Esophagus (tissue), 2 donors: ENCODE measurements around the gene CHRM2. TPM values are rescaled to one million over a fixed set of nuclear protein-coding genes. Genes with fewer than 3 reads are reported as not detected.

Experiments used
- H3K27ac ChIP-seq, 2 donors: one replicate each; pipeline ENCODE4 v1.5.1; 2013; ENCODE audit warnings: low read depth in 2 of 2, mild to moderate bottlenecking in 2 of 2, inconsistent platforms in 1 of 2, low read length in 1 of 2, moderate library complexity in 1 of 2
- H3K27me3 ChIP-seq, 2 donors: one replicate each; pipeline ENCODE4 v1.6.1; 2013; ENCODE audit warnings: low read length in 2 of 2, control low read depth in 1 of 2, mild to moderate bottlenecking in 1 of 2; ENCODE audit not compliant: insufficient read depth in 2 of 2, control insufficient read depth in 1 of 2
- H3K36me3 ChIP-seq, 2 donors: one replicate each; pipeline ENCODE4 v1.6.1; 2013; ENCODE audit warnings: low read length in 1 of 2; ENCODE audit not compliant: control insufficient read depth in 2 of 2, insufficient read depth in 2 of 2
- H3K4me1 ChIP-seq, 2 donors: one replicate each; pipeline ENCODE4 v1.6.1; 2013; ENCODE audit warnings: low read length in 1 of 2; ENCODE audit not compliant: control insufficient read depth in 2 of 2, insufficient read depth in 2 of 2
- H3K4me3 ChIP-seq, 2 donors: one replicate each; pipeline ENCODE4 v1.5.1; 2013; ENCODE audit warnings: low read length in 2 of 2, mild to moderate bottlenecking in 2 of 2, low read depth in 1 of 2, moderate library complexity in 1 of 2
- H3K9me3 ChIP-seq, 2 donors: one replicate each; pipeline ENCODE4 v1.6.1; 2013; ENCODE audit warnings: mild to moderate bottlenecking in 2 of 2, low read depth in 1 of 2, low read length in 1 of 2, moderate library complexity in 1 of 2; ENCODE audit not compliant: control insufficient read depth in 2 of 2, insufficient read depth in 1 of 2
- WGBS, 2 donors: extraction: QIAGEN DNeasy Blood & Tissue Kit; methylation state at CpG; one replicate each; pipeline ENCODE4 v1.1.7; 2013; 5-methylcytosine and 5-hydroxymethylcytosine counted together
- polyA plus RNA-seq, 2 donors: library from polyadenylated mRNA; stranded (reverse); fragments of 200-250 nt; gene quantifications; one replicate each; pipeline ENCODE4 v1.2.3, GENCODE V29; 2013
- donor health status: healthy with polysubstance abuse.
- donor health status: Bipolar disorder and iron deficiency.

CHRM2 gene
- polyA plus RNA-seq, 2 donors: 0.04 to 0.12 TPM

DNA sequence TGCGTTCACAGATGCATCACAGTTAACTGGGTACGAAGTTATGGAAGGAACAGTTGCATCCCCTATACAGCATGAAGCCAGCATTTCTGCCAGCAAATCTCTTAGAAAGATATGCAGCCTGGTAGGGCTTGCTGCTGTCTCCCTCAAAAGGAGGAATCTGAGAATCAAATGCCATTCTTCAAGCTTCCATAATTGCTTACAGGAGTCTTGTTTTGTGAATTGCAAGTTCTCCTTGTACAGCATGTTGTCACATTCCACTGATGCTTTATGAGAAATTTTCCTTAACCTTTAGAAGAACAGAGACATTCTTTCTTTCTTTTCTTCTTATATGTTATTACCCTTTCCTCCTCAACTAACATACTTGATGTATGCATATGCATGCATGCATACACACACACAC is 134.6 kb downstream of the CHRM2 start:
- Histone ChIP-seq H3K4me3 (no peak overlapping the region), H3K36me3 (no peaks in the 10 kb centered on the region), H3K27me3 (no peaks in the 10 kb centered on the region), H3K27ac (no peak overlapping the region), H3K4me1 (no peaks in the 10 kb centered on the region), H3K9me3 (no peaks in the 10 kb centered on the region)
- 79 to 89% methylated on average over 2 of the region's 2 CpGs for WGBS, 2 donors

GRCh38 chr7:137003566-137003965 is 135.1 kb downstream of the CHRM2 start:
- Histone ChIP-seq H3K9me3 (no peaks in the 10 kb centered on the region), H3K27ac (no peak overlapping the region), H3K27me3 (no peaks in the 10 kb centered on the region), H3K4me3 (no peak overlapping the region), H3K4me1 (no peaks in the 10 kb centered on the region), H3K36me3 (no peaks in the 10 kb centered on the region)
- 61 to 70% methylated on average over 2 of the region's 2 CpGs for WGBS, 2 donors

DNA sequence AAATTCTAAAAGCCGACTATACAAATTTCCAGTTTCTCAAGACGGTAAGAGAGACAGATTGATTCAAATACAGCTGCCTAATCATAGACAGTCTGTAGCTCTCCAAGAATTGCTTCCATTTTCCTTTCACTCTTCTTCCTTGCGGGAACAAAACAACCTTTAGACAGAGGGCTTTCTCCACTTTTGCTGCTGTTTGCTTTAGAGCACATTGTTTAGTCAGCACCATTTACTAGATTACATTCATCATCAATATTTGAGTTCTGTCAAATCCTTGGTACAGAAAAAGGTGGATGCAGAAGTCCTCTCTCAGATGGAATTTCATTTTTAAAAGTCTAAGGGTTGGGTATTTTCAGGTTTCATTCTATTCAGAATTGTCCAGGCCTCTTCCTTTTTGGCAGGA is 137.4 kb downstream of the CHRM2 start:
- H3K4me3 ChIP-seq: no peak overlapping the region
- no peaks in the 10 kb centered on the region for H3K4me1 ChIP-seq
- no peaks in the 10 kb centered on the region for H3K9me3 ChIP-seq
- H3K27ac ChIP-seq: no peak overlapping the region
- 49 to 60% methylated on average over 3 of the region's 3 CpGs for WGBS, 2 donors
- H3K36me3 ChIP-seq: no peaks in the 10 kb centered on the region
- H3K27me3 ChIP-seq: no peaks in the 10 kb centered on the region

- H3K4me1 ChIP-seq: no peaks in the 10 kb centered on the region
- H3K27ac ChIP-seq: no peak overlapping the region
- H3K9me3 ChIP-seq: no peaks in the 10 kb centered on the region
- no peaks in the 10 kb centered on the region for H3K27me3 ChIP-seq
- 20 to 36% methylated on average over 1 of the region's 1 CpG for WGBS, 2 donors
- no peak overlapping the region for H3K4me3 ChIP-seq
- H3K36me3 ChIP-seq: no peaks in the 10 kb centered on the region
These were observed 137.8 kb downstream of the CHRM2 start for GRCh38 chr7:137006293-137006692.

- 61 to 65% methylated on average over 3 of the region's 3 CpGs for WGBS, 2 donors
- H3K36me3 ChIP-seq: no peaks in the 10 kb centered on the region
- H3K27ac ChIP-seq: no peak overlapping the region
- no peaks in the 10 kb centered on the region for H3K9me3 ChIP-seq
- no peaks in the 10 kb centered on the region for H3K4me1 ChIP-seq
- H3K27me3 ChIP-seq: no peaks in the 10 kb centered on the region
- no peak overlapping the region for H3K4me3 ChIP-seq
These were observed 138.7 kb downstream of the CHRM2 start for GRCh38 chr7:137007001-137007694.

- no peaks in the 10 kb centered on the region for H3K4me1 ChIP-seq
- no peak overlapping the region for H3K4me3 ChIP-seq
- no peaks in the 10 kb centered on the region for H3K36me3 ChIP-seq
- no peak overlapping the region for H3K27ac ChIP-seq
- no peaks in the 10 kb centered on the region for H3K27me3 ChIP-seq
- H3K9me3 ChIP-seq: no peaks in the 10 kb centered on the region
These were observed 141.0 kb downstream of the CHRM2 start for GRCh38 chr7:137009404-137009803.

DNA sequence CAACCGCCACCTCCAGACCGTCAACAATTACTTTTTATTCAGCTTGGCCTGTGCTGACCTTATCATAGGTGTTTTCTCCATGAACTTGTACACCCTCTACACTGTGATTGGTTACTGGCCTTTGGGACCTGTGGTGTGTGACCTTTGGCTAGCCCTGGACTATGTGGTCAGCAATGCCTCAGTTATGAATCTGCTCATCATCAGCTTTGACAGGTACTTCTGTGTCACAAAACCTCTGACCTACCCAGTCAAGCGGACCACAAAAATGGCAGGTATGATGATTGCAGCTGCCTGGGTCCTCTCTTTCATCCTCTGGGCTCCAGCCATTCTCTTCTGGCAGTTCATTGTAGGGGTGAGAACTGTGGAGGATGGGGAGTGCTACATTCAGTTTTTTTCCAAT is 146.6 kb downstream of the CHRM2 start:
- Histone ChIP-seq H3K36me3 (no peaks in the 10 kb centered on the region), H3K4me1 (no peaks in the 10 kb centered on the region), H3K9me3 (no peaks in the 10 kb centered on the region), H3K27me3 (no peaks in the 10 kb centered on the region), H3K4me3 (no peak overlapping the region), H3K27ac (no peak overlapping the region)
- WGBS, 2 donors: 94% methylated on average over 3 of the region's 3 CpGs

DNA sequence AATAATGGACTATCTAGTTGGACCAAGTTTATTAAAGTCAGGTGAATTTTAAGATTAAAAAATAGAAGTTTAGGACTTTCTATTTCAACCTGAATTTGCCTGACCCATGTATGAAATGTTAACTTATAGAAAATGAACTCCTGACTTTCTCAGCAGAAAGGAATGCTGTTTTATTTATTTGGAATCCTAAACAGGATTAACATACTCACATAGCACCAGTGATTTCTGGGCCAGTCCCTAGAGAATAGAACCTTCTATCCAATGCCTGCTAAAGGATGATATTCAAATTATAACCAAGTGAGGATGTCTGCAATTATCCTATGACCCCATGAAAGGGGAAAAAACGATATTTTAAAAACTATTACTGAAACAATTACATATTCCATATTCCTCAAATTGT is 148.8 kb downstream of the CHRM2 start:
- no peaks in the 10 kb centered on the region for H3K36me3 ChIP-seq
- no peaks in the 10 kb centered on the region for H3K4me1 ChIP-seq
- WGBS, 2 donors: 31 to 49% methylated on average over 1 of the region's 1 CpG
- H3K27ac ChIP-seq: no peak overlapping the region
- no peak overlapping the region for H3K4me3 ChIP-seq
- H3K9me3 ChIP-seq: no peaks in the 10 kb centered on the region
- H3K27me3 ChIP-seq: no peaks in the 10 kb centered on the region

DNA sequence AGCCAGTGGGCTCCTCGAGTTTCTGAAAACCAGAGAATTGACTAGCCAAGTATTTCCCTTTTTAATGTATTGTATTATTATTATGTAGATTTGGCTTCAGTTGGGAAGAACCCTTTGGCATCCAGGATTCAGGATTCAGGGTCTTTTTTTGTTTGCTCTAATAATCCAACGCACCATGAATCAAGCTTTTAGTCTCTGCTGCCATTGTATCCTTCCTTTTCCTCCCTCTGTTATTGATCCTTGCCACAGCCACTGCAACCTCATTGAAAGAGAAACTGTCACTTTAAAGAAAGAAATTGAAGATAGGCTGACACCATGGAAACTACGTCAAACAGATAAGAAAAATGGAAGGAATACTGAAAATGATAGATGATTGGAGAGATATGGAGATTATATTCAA is 150.0 kb downstream of the CHRM2 start:
- H3K27me3 ChIP-seq: no peaks in the 10 kb centered on the region
- H3K27ac ChIP-seq: no peak overlapping the region
- H3K4me3 ChIP-seq: no peak overlapping the region
- no peaks in the 10 kb centered on the region for H3K36me3 ChIP-seq
- no peaks in the 10 kb centered on the region for H3K9me3 ChIP-seq
- WGBS, 2 donors: 51 to 52% methylated on average over 3 of the region's 3 CpGs
- H3K4me1 ChIP-seq: no peaks in the 10 kb centered on the region

DNA sequence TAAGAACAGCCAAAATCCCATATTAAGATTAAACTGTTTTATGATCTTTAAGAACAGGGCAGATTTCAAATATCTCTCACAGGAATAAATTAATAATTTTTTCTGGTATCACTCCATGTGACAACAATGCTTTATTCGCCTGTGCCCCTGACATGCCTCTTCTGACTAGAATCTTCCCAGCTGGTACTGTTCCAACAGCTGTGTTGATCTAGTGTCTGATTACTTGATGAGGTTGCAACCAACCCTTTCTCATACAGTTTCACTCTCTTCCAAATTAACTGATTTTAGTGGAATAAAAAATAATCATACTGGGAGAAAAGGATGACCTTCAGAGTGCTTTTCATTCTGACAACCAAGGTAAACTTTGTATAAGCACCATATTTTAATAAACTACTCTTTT is 151.9 kb downstream of the CHRM2 start:
- no peak overlapping the region for H3K4me3 ChIP-seq
- H3K36me3 ChIP-seq: no peaks in the 10 kb centered on the region
- H3K4me1 ChIP-seq: no peaks in the 10 kb centered on the region
- no peaks in the 10 kb centered on the region for H3K27me3 ChIP-seq
- 60 to 63% methylated on average over 1 of the region's 1 CpG for WGBS, 2 donors
- H3K27ac ChIP-seq: no peak overlapping the region
- H3K9me3 ChIP-seq: no peaks in the 10 kb centered on the region
